ENCODE measurements around the gene OCEL1. TPM values are rescaled to one million over a fixed set of nuclear protein-coding genes. Genes with fewer than 3 reads are reported as not detected.

Gene OCEL1
- total and polyA plus RNA-seq, 9 donors = 3.1 to 14.2 (median 9.4) TPM

- DNase-seq = no peak
- H3K4me1 ChIP-seq (ENCODE audit: control insufficient read depth, insufficient read depth, low read length) = peaks cover 38% of the 10 kb centered on the region
- no peaks in the 10 kb centered on the region for H3K36me3 ChIP-seq (ENCODE audit: control insufficient read depth, insufficient read depth, low read length)
- no peak overlapping the region for H3K27ac ChIP-seq (ENCODE audit: low read length)
- no peaks in the 10 kb centered on the region for H3K27me3 ChIP-seq (ENCODE audit: control insufficient read depth, insufficient read depth, low read length)
- 57% methylated on average over 19 of the region's 21 CpGs for WGBS (ENCODE audit: insufficient coverage)
- H3K4me3 ChIP-seq (ENCODE audit: low read length) = no peak overlapping the region
- H3K9me3 ChIP-seq (replicated peaks; ENCODE audit: control insufficient read depth, low read depth, low read length) = no peaks in the 10 kb centered on the region
These were observed 22.2 kb downstream of the OCEL1 start for GRCh38 chr19:17248011-17248776.

- H3K27ac ChIP-seq (ENCODE audit: low read length) = no peak overlapping the region
- no peak overlapping the region for H3K4me3 ChIP-seq (ENCODE audit: low read length)
- H3K4me1 ChIP-seq (ENCODE audit: control insufficient read depth, insufficient read depth, low read length) = peaks cover 31% of the 10 kb centered on the region
- 87% methylated on average over 13 of the region's 15 CpGs for WGBS (ENCODE audit: insufficient coverage)
- H3K27me3 ChIP-seq (ENCODE audit: control insufficient read depth, insufficient read depth, low read length) = no peaks in the 10 kb centered on the region
- H3K36me3 ChIP-seq (ENCODE audit: control insufficient read depth, insufficient read depth, low read length) = no peaks in the 10 kb centered on the region
- no peak for DNase-seq
- no peaks in the 10 kb centered on the region for H3K9me3 ChIP-seq (replicated peaks; ENCODE audit: control insufficient read depth, low read depth, low read length)
These were observed 24.0 kb downstream of the OCEL1 start for GRCh38 chr19:17249887-17250548.

GRCh38 chr19:17254636-17255035, 28.6 kb downstream of the OCEL1 start:
- Histone ChIP-seq H3K4me3 (ENCODE audit: low read length) (no peak overlapping the region), H3K27me3 (ENCODE audit: control insufficient read depth, insufficient read depth, low read length) (peaks cover 6% of the 10 kb centered on the region), H3K36me3 (ENCODE audit: control insufficient read depth, insufficient read depth, low read length) (no peaks in the 10 kb centered on the region), H3K4me1 (ENCODE audit: control insufficient read depth, insufficient read depth, low read length) (no peaks in the 10 kb centered on the region), H3K27ac (ENCODE audit: low read length) (no peak overlapping the region), H3K9me3 (replicated peaks; ENCODE audit: control insufficient read depth, low read depth, low read length) (peaks cover 8% of the 10 kb centered on the region)
- 89% methylated on average over 8 of the region's 10 CpGs for WGBS (ENCODE audit: insufficient coverage)
- DNase-seq = no peak

- WGBS (ENCODE audit: insufficient coverage) = 41% methylated on average over 15 of the region's 18 CpGs
These were observed 29.2 kb downstream of the OCEL1 start for GRCh38 chr19:17255150-17255621.

GRCh38 chr19:17256130-17256529, 30.1 kb downstream of the OCEL1 start:
- no peak overlapping the region for H3K27ac ChIP-seq (ENCODE audit: low read length)
- no peaks in the 10 kb centered on the region for H3K4me1 ChIP-seq (ENCODE audit: control insufficient read depth, insufficient read depth, low read length)
- peaks cover 12% of the 10 kb centered on the region for H3K9me3 ChIP-seq (replicated peaks; ENCODE audit: control insufficient read depth, low read depth, low read length)
- DNase-seq = no peak
- WGBS (ENCODE audit: insufficient coverage) = 76% methylated on average over 3 of the region's 3 CpGs
- H3K27me3 ChIP-seq (ENCODE audit: control insufficient read depth, insufficient read depth, low read length) = peaks cover 6% of the 10 kb centered on the region
- no peak overlapping the region for H3K4me3 ChIP-seq (ENCODE audit: low read length)
- no peaks in the 10 kb centered on the region for H3K36me3 ChIP-seq (ENCODE audit: control insufficient read depth, insufficient read depth, low read length)

More at GRCh38 chr19:17255150-17255621, 29.2 kb downstream of the OCEL1 start:
- H3K9me3 ChIP-seq (replicated peaks; ENCODE audit: control insufficient read depth, low read depth, low read length) = peaks cover 12% of the 10 kb centered on the region
- H3K4me3 ChIP-seq (ENCODE audit: low read length) = no peak overlapping the region
- H3K27me3 ChIP-seq (ENCODE audit: control insufficient read depth, insufficient read depth, low read length) = peaks cover 6% of the 10 kb centered on the region
- no peak for DNase-seq
- H3K27ac ChIP-seq (ENCODE audit: low read length) = no peak overlapping the region
- H3K36me3 ChIP-seq (ENCODE audit: control insufficient read depth, insufficient read depth, low read length) = no peaks in the 10 kb centered on the region
- no peaks in the 10 kb centered on the region for H3K4me1 ChIP-seq (ENCODE audit: control insufficient read depth, insufficient read depth, low read length)

GRCh38 chr19:17259118-17259780, 33.2 kb downstream of the OCEL1 start:
- Histone ChIP-seq H3K4me3 (ENCODE audit: low read length) (no peak overlapping the region), H3K4me1 (ENCODE audit: control insufficient read depth, insufficient read depth, low read length) (no peaks in the 10 kb centered on the region), H3K27me3 (ENCODE audit: control insufficient read depth, insufficient read depth, low read length) (peaks cover 6% of the 10 kb centered on the region), H3K36me3 (ENCODE audit: control insufficient read depth, insufficient read depth, low read length) (no peaks in the 10 kb centered on the region), H3K9me3 (replicated peaks; ENCODE audit: control insufficient read depth, low read depth, low read length) (peaks cover 12% of the 10 kb centered on the region), H3K27ac (ENCODE audit: low read length) (no peak overlapping the region)
- 98% methylated on average over 4 of the region's 9 CpGs for WGBS (ENCODE audit: insufficient coverage)
- no peak for DNase-seq

- H3K4me3 ChIP-seq (ENCODE audit: low read length) = no peak overlapping the region
- WGBS (ENCODE audit: insufficient coverage) = no CpG with 5 or more reads among the region's 1 CpG
- H3K36me3 ChIP-seq (ENCODE audit: control insufficient read depth, insufficient read depth, low read length) = no peaks in the 10 kb centered on the region
- H3K9me3 ChIP-seq (replicated peaks; ENCODE audit: control insufficient read depth, low read depth, low read length) = peaks cover 12% of the 10 kb centered on the region
- H3K4me1 ChIP-seq (ENCODE audit: control insufficient read depth, insufficient read depth, low read length) = peaks cover 4% of the 10 kb centered on the region
- peaks cover 6% of the 10 kb centered on the region for H3K27me3 ChIP-seq (ENCODE audit: control insufficient read depth, insufficient read depth, low read length)
- no peak overlapping the region for H3K27ac ChIP-seq (ENCODE audit: low read length)
- DNase-seq = no peak
These were observed 33.9 kb downstream of the OCEL1 start for GRCh38 chr19:17259934-17260333.

GRCh38 chr19:17260842-17261325, 34.9 kb downstream of the OCEL1 start:
- Histone ChIP-seq H3K27me3 (ENCODE audit: control insufficient read depth, insufficient read depth, low read length) (peaks cover 6% of the 10 kb centered on the region), H3K9me3 (replicated peaks; ENCODE audit: control insufficient read depth, low read depth, low read length) (peaks cover 12% of the 10 kb centered on the region), H3K4me1 (ENCODE audit: control insufficient read depth, insufficient read depth, low read length) (peaks cover 5% of the 10 kb centered on the region), H3K4me3 (ENCODE audit: low read length) (no peak overlapping the region), H3K36me3 (ENCODE audit: control insufficient read depth, insufficient read depth, low read length) (no peaks in the 10 kb centered on the region), H3K27ac (ENCODE audit: low read length) (no peak overlapping the region)
- no peak for DNase-seq
- WGBS (ENCODE audit: insufficient coverage) = 27% methylated on average over 15 of the region's 15 CpGs

- Histone ChIP-seq H3K36me3 (ENCODE audit: control insufficient read depth, insufficient read depth, low read length) (no peaks in the 10 kb centered on the region), H3K4me3 (ENCODE audit: low read length) (no peak overlapping the region), H3K27ac (ENCODE audit: low read length) (no peak overlapping the region), H3K27me3 (ENCODE audit: control insufficient read depth, insufficient read depth, low read length) (peaks cover 4% of the 10 kb centered on the region), H3K4me1 (ENCODE audit: control insufficient read depth, insufficient read depth, low read length) (peaks cover 9% of the 10 kb centered on the region), H3K9me3 (replicated peaks; ENCODE audit: control insufficient read depth, low read depth, low read length) (peaks cover 12% of the 10 kb centered on the region)
- 51% methylated on average over 16 of the region's 16 CpGs for WGBS (ENCODE audit: insufficient coverage)
- DNase-seq = no peak
These were observed 36.5 kb downstream of the OCEL1 start for GRCh38 chr19:17262557-17262956.

Measured in muscle of leg (tissue), 11 donors.